HG02588 (cell line): ENCODE data around the gene UNC5B.

Experiments
- ATAC-seq: cut with Tn5 transposase; IDR thresholded peaks from one replicate; pipeline ENCODE4 v1.9.1; 2021; ENCODE audit warnings: mild to moderate bottlenecking, moderate library complexity; ENCODE audit not compliant: unreplicated experiment

The UNC5B gene

GRCh38 chr10:71314028-71314693 lies 101.8 kb downstream of the UNC5B start:
- no peak for ATAC-seq

GRCh38 chr10:71314694-71315225 lies 102.4 kb downstream of the UNC5B start:
- no peak for ATAC-seq

GRCh38 chr10:71316056-71316785 lies 103.9 kb downstream of the UNC5B start:
- no peak for ATAC-seq

- no peak for ATAC-seq
Observed at GRCh38 chr10:71316786-71317160, 104.4 kb downstream of the UNC5B start.

GRCh38 chr10:71317739-71318138 lies 105.4 kb downstream of the UNC5B start:
- ATAC-seq, result no peak

- ATAC-seq, result peak; percentile 76
Observed at GRCh38 chr10:71319042-71319799, 106.9 kb downstream of the UNC5B start, which contains the start of gene SLC29A3. Gene SLC29A3 (plus strand): TSS chr10:71319259. CDS start chr10:71319310, 51 bp downstream.

- ATAC-seq, result no peak
Observed at GRCh38 chr10:71319800-71320392, 107.5 kb downstream of the UNC5B start.

GRCh38 chr10:71320592-71320991 lies 108.2 kb downstream of the UNC5B start:
- no peak for ATAC-seq

GRCh38 chr10:71321386-71321785 lies 109.0 kb downstream of the UNC5B start:
- no peak for ATAC-seq

GRCh38 chr10:71323407-71323806 lies 111.0 kb downstream of the UNC5B start:
- ATAC-seq, result no peak

GRCh38 chr10:71324743-71325142 lies 112.4 kb downstream of the UNC5B start:
- no peak for ATAC-seq

- ATAC-seq, result no peak
Observed at GRCh38 chr10:71325267-71325666, 112.9 kb downstream of the UNC5B start.

- no peak for ATAC-seq
Observed at GRCh38 chr10:71326464-71326881, 114.1 kb downstream of the UNC5B start.

GRCh38 chr10:71330789-71331404 lies 118.5 kb downstream of the UNC5B start:
- no peak for ATAC-seq

- no peak for ATAC-seq
Observed at GRCh38 chr10:71331736-71332135, 119.4 kb downstream of the UNC5B start.

- no peak for ATAC-seq
Observed at GRCh38 chr10:71332466-71332865, 120.1 kb downstream of the UNC5B start.

GRCh38 chr10:71333129-71333887 lies 120.9 kb downstream of the UNC5B start:
- peak; percentile 65 for ATAC-seq

GRCh38 chr10:71334221-71334791 lies 121.9 kb downstream of the UNC5B start:
- no peak for ATAC-seq

GRCh38 chr10:71335173-71335708 lies 122.9 kb downstream of the UNC5B start:
- ATAC-seq, result no peak
